MM.1S (cell line): ENCODE data around the gene PPP1R9A.

Experiments used
- EZH2 ChIP-seq: fragments of 300-600 bp; sonication (generic); optimal IDR thresholded peaks from 2 replicates; pipeline ENCODE3; 2017; ENCODE audit warnings: low read depth, mild to moderate bottlenecking, antibody characterized with exemption, low read length, mixed read lengths
- EZH2phosphoT487 ChIP-seq: fragments of 300-600 bp; sonication (generic); IDR thresholded peaks from 2 replicates; pipeline ENCODE4 v1.6.1; 2018; ENCODE audit warnings: antibody characterized with exemption, low read length
- TF ChIP-seq, protein P1 (sequence below): fragments of 300-600 bp; sonication (generic); IDR thresholded peaks from 2 replicates; pipeline ENCODE4 v1.5.1; 2016; ENCODE audit warnings: antibody characterized with exemption, low read length, mixed read lengths

DNA sequence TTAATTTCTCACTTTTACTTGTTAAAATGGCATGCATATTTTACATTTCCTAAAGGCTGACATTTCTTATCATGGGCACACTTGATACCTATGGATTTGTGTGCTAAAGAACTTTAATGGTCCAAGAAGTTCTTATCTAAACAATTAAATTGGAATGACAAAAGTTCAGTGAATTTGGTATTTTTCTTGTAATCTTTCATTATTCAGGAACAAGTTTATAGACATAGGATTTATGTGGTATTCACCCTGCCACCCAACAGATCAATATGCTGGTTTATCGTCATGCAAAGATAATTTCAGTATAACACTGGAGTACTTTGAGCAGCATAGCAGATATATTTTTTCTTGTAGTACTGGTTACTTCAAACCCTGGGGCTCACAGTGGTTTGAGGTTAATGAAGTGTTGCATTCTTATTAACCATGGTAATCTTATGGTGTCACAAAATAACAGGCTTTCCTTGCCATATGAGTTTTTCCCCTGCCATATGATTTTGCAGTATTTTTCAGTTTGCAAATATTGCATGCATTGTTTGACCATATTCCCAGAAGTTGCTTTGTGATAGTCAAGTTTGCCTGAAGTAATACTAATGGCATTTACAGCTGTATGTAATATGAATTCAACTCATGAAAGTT is 148.8 kb downstream of the PPP1R9A start:
- TF ChIP-seq EZH2 (no peak), EZH2phosphoT487 (no peak)
- TF ChIP-seq, protein P1, sequence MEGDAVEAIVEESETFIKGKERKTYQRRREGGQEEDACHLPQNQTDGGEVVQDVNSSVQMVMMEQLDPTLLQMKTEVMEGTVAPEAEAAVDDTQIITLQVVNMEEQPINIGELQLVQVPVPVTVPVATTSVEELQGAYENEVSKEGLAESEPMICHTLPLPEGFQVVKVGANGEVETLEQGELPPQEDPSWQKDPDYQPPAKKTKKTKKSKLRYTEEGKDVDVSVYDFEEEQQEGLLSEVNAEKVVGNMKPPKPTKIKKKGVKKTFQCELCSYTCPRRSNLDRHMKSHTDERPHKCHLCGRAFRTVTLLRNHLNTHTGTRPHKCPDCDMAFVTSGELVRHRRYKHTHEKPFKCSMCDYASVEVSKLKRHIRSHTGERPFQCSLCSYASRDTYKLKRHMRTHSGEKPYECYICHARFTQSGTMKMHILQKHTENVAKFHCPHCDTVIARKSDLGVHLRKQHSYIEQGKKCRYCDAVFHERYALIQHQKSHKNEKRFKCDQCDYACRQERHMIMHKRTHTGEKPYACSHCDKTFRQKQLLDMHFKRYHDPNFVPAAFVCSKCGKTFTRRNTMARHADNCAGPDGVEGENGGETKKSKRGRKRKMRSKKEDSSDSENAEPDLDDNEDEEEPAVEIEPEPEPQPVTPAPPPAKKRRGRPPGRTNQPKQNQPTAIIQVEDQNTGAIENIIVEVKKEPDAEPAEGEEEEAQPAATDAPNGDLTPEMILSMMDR: no peak
